ENCODE results near the gene SLC15A1. TPM values are rescaled to one million over a fixed set of nuclear protein-coding genes. Genes with fewer than 3 reads are reported as not detected.

The SLC15A1 gene
- total RNA-seq, 1 experiment from 2014 or later, result 1.9 TPM

- Mint-ChIP-seq H3K27ac (peak overlapping the region in 2 of 3 experiments; percentile 5 to 63; a peak in 3 of 7 replicates), H3K27me3 (ENCODE audit: low read depth) (no peaks in the 10 kb centered on the region), H3K9me3 (no peaks in the 10 kb centered on the region; a peak in 1 of 5 replicates), H3K4me3 (no peak overlapping the region), H3K36me3 (ENCODE audit: insufficient read depth in 1 of 3, low read depth in 3 of 3) (no peaks in the 10 kb centered on the region; a peak in 1 of 7 replicates), H3K4me1 (peaks cover 32 to 38% of the 10 kb centered on the region in 2 experiments)
- no peaks in the 10 kb centered on the region for H3K79me1 ChIP-seq (ENCODE audit: insufficient read depth, low read depth, low read length, poor library complexity, severe bottlenecking)
- no peak overlapping the region for H2BK120ac ChIP-seq (ENCODE audit: low read depth, low read length, poor library complexity, severe bottlenecking)
- DNase-seq, result no peak
- H4K91ac ChIP-seq (ENCODE audit: insufficient read length, low read depth, low read length), result no peak overlapping the region
- TF ChIP-seq, protein P1, sequence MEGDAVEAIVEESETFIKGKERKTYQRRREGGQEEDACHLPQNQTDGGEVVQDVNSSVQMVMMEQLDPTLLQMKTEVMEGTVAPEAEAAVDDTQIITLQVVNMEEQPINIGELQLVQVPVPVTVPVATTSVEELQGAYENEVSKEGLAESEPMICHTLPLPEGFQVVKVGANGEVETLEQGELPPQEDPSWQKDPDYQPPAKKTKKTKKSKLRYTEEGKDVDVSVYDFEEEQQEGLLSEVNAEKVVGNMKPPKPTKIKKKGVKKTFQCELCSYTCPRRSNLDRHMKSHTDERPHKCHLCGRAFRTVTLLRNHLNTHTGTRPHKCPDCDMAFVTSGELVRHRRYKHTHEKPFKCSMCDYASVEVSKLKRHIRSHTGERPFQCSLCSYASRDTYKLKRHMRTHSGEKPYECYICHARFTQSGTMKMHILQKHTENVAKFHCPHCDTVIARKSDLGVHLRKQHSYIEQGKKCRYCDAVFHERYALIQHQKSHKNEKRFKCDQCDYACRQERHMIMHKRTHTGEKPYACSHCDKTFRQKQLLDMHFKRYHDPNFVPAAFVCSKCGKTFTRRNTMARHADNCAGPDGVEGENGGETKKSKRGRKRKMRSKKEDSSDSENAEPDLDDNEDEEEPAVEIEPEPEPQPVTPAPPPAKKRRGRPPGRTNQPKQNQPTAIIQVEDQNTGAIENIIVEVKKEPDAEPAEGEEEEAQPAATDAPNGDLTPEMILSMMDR (conservative IDR thresholded peaks at IDR 0.05), result no peak
- no peak overlapping the region for H3K56ac ChIP-seq (ENCODE audit: insufficient read length, low read depth, low read length)
- no peak overlapping the region for H3K27ac ChIP-seq (ENCODE audit: insufficient read length, low read depth, low read length)
- H3K14ac ChIP-seq (ENCODE audit: insufficient read depth, low read length), result no peak overlapping the region
- no peaks in the 10 kb centered on the region for H4K20me1 ChIP-seq (ENCODE audit: control insufficient read depth, insufficient read depth, insufficient read length)
- H3K18ac ChIP-seq (ENCODE audit: insufficient read length, low read depth, low read length), result no peak overlapping the region
- no peak overlapping the region for H2AK5ac ChIP-seq (ENCODE audit: insufficient read length, low read length)
- H3K23ac ChIP-seq (ENCODE audit: insufficient read length, low read depth, low read length), result no peak overlapping the region
- H3K4ac ChIP-seq (ENCODE audit: low read depth, low read length), result no peak overlapping the region
- no peak overlapping the region for H2AFZ ChIP-seq (ENCODE audit: low read length)
- H4K5ac ChIP-seq (ENCODE audit: insufficient read length, low read depth, low read length), result no peak overlapping the region
- no peak overlapping the region for H3K9ac ChIP-seq (ENCODE audit: extremely low read depth, insufficient read length, low read length)
- H2BK20ac ChIP-seq (ENCODE audit: low read depth, low read length, poor library complexity, severe bottlenecking), result no peak overlapping the region
- no peak overlapping the region for H2BK12ac ChIP-seq (ENCODE audit: insufficient read length, low read depth, low read length)
- H2BK15ac ChIP-seq (ENCODE audit: low read depth, low read length), result no peak overlapping the region
- no peak overlapping the region for H4K8ac ChIP-seq (replicated peaks; ENCODE audit: insufficient read length, low read depth, low read length)
- H3K27me3 ChIP-seq (ENCODE audit: insufficient read depth, low read length), result no peaks in the 10 kb centered on the region
- H3K79me2 ChIP-seq (ENCODE audit: insufficient read depth, low read length), result no peaks in the 10 kb centered on the region
- WGBS (ENCODE audit: extremely low coverage, insufficient read length, low lambda C conversion rate), result no CpG with 5 or more reads among the region's 5 CpGs
- no peaks in the 10 kb centered on the region for H3K23me2 ChIP-seq (ENCODE audit: insufficient read length, low read depth, low read length, poor library complexity, severe bottlenecking)
- H3K4me2 ChIP-seq (ENCODE audit: insufficient read depth, insufficient read length, low read length), result no peak overlapping the region
- H3K4me1 ChIP-seq (ENCODE audit: insufficient read depth, low read length), result peaks cover 3% of the 10 kb centered on the region; the same call in 1 of the 2 replicates
- no peak overlapping the region for H2BK5ac ChIP-seq (ENCODE audit: insufficient read length, low read length)
- H3T11ph ChIP-seq (ENCODE audit: low read length), result no peak overlapping the region
- H3K9me3 ChIP-seq (ENCODE audit: control insufficient read depth, low read depth, low read length), result no peaks in the 10 kb centered on the region
Measured at GRCh38 chr13:98687319-98687718, 65.2 kb downstream of the SLC15A1 start.

Data from H9 (cell line).